Stimulated activated effector memory CD8-positive, alpha-beta T cell treated with anti-CD3 and anti-CD28 coated beads, Interleukin-12 subunit alpha, Interleukin-12 subunit beta, amount 100 ng/mL, for 72 hours (primary cell): ENCODE results near the gene CPNE8.
A peak's percentile ranks its signal among the peaks of the same experiment; 100 is the strongest.

Experiments used
- ATAC-seq: fragments of 150-1000 bp; cut with Tn5 transposase; 2 replicates; pipeline ENCODE4 v1.10.0; 2021
- DNase-seq, 2 donors: peaks; one replicate each; pipeline ENCODE4 v3.0.0; 2021 to 2022; ENCODE audit warnings: low spot score in 2 of 2
- H3K27ac Mint-ChIP-seq: one replicate; pipeline ENCODE4 v1.8.0; 2022; ENCODE audit warnings: mild to moderate bottlenecking, mixed read lengths
- H3K36me3 Mint-ChIP-seq: one replicate; pipeline ENCODE4 v1.8.0; 2022; ENCODE audit warnings: mild to moderate bottlenecking, mixed read lengths
- H3K4me1 Mint-ChIP-seq: one replicate; pipeline ENCODE4 v1.8.0; 2022; ENCODE audit warnings: mixed read lengths
- H3K4me3 Mint-ChIP-seq: one replicate; pipeline ENCODE4 v1.8.0; 2022; ENCODE audit warnings: mild to moderate bottlenecking, mixed read lengths
- H3K9me3 Mint-ChIP-seq: one replicate; pipeline ENCODE4 v1.8.0; 2022; ENCODE audit warnings: mixed read lengths

The CPNE8 gene

DNA sequence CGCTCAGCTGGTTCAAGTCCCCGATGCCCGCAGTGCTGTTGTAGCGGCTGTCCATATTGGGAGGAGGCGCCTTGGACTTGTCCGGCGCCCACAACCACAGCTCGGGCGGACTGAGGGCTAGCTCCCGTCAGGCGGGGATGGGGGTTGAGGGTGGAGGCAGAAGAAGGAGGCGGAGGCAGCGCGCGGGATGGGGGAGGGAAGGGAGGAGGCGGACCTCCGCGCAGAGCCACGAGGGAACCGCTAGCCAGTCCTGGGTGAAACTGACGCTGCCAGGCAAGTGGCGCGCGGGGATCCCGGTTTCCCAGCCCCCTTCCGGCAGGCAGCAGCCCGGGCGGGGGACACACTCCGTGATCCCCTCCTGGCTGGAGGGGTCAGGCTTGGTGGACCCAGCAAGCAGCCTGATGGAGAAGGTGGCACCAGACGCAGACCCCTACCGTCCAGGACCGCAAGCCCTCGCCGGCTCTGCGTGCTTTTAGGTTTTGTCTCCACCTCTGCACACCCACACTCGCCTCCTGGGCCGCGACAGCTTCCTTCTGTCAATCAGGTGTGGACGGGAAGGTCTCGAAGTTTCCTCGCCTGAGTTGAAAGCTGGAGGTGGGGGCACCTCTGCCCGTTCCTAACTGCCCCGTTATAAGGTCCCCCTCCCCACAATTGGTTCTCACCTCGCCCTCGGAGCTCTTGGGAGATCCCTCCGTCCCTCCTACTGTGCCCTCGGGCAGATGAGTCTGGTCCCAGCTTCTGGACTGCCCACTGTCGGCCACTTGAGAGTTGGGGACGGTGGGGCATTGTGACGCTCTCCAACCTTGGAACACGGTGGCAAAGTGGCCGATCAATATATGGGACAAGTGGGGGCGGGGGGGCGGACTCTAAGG, at the start of gene CPNE8:
TSS of gene CPNE8 (minus strand) at position 112 of the 872 bp plus-strand sequence. CDS start at position 55, 57 bp downstream.
- DNase-seq: peak; percentile 7 to 75
- Mint-ChIP-seq H3K9me3 (peaks cover 6% of the 10 kb centered on the region), H3K27ac (peak within 1 kb of the TSS; percentile 85), H3K4me3 (peak within 1 kb of the TSS; percentile 79), H3K36me3 (peaks cover 11% of the 10 kb centered on the region), H3K4me1 (peaks cover 6% of the 10 kb centered on the region)
- ATAC-seq: peak; percentile 69

DNA sequence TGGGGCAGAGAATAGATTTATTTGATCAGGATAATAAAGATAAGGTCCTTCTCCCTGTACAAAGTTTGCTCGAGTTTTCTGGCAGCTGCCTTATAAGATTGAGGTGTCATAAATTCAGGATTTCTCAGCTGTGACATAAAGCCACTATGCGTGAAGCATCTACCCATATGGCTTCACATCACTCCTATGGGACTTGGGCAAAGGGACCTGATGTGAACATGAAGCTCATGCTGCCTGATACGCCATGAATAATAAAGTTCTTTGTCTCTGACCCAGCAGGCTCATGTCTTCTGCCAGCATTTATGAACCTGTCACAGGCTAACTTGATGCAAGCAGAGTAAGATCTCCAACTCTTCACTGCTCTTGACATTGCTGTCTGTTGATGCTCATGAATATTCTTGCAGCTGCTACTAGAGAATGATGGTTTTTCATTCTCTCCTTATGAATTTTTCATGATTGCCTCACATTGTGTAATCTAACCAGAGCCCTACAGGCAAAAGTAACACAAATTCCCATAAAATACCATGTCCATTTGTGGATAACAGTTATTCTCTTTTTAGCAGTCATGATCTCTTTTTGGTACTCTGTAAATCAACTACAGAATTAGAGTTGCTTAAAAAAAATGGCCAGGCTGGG, 49.0 kb upstream of the CPNE8 start:
- DNase-seq: no peak
- Mint-ChIP-seq H3K4me3 (no peak overlapping the region), H3K9me3 (peaks cover 4% of the 10 kb centered on the region)

DNA sequence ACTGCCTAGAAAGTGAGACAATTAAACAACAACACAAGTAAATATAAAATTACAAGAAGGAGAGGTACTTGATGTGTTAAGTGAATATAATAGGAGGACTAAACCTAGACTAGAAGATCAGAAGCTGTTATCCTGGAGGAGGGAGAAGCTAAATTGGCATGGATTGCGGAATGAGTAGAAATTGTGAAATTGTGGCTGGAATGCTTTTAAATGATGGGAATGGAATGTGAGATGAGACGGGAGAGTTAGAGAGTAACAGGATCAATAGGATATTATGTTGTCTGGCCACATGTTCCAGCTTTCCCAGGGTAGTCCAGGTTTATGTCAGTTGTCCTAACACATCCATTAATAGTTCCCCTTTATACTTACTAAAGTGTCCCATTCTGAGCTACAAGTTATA, 44.0 kb upstream of the CPNE8 start:
- Mint-ChIP-seq H3K4me1 (no peaks in the 10 kb centered on the region), H3K9me3 (peaks cover 18% of the 10 kb centered on the region), H3K4me3 (no peak overlapping the region), H3K27ac (no peak overlapping the region), H3K36me3 (no peaks in the 10 kb centered on the region)
- DNase-seq: no peak
- no peak for ATAC-seq

More for the DNA sequence above, 49.0 kb upstream of the CPNE8 start:
- no peak for ATAC-seq
- Mint-ChIP-seq H3K36me3 (no peaks in the 10 kb centered on the region), H3K4me1 (no peaks in the 10 kb centered on the region), H3K27ac (no peak overlapping the region)

DNA sequence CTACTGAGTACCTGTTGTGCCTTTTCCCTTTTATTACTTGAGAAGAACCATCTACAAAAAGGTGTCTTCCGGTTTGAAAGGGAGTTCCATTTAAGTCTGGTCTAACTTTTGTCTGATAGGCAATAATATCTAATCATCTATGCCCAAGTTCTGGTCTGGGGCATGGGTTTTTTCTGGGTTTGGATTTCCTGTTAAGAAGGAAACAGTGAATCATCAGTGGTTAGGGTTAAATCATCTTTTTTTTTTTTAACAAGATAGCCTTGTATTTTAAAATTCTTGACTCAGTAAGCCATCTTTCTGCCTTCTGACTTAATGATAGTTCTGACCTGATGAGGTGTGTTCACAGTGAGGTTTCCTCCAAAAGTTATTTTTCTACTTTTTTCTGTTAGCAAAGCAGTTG, 29.3 kb upstream of the CPNE8 start:
- no peak overlapping the region for H3K4me3 Mint-ChIP-seq
- no peaks in the 10 kb centered on the region for H3K36me3 Mint-ChIP-seq
- no peaks in the 10 kb centered on the region for H3K4me1 Mint-ChIP-seq
- no peak for ATAC-seq
- H3K9me3 Mint-ChIP-seq: peaks cover 10% of the 10 kb centered on the region
- no peak overlapping the region for H3K27ac Mint-ChIP-seq
- DNase-seq: no peak

DNA sequence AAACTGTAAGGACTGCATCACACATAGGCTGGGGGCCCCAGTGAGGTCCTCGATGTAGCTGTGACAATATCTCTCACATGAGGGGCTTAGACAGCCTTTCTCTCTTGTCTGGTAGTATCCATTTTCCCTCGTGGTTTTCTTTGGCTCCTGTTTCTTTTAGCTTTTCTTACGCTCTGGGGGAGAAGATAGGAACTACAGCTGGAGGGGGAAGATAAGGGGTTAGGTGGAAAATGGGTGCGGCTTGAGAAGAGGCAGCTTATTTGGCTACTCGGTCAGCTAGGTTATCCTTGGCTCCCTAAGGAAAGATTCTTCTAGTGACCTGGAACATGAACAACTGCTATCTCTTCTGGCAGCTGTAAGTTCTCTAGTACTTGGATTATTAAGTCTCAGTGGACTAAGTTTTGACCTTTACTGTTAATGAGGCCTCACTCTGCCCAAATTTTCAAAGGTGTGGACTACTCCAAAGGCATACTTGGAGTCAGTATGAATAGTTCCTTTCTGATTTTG, 28.7 kb upstream of the CPNE8 start:
- H3K4me3 Mint-ChIP-seq: no peak overlapping the region
- H3K36me3 Mint-ChIP-seq: no peaks in the 10 kb centered on the region
- H3K9me3 Mint-ChIP-seq: peaks cover 10% of the 10 kb centered on the region
- no peak overlapping the region for H3K27ac Mint-ChIP-seq
- no peaks in the 10 kb centered on the region for H3K4me1 Mint-ChIP-seq
- ATAC-seq (no peak), DNase-seq (no peak)

DNA sequence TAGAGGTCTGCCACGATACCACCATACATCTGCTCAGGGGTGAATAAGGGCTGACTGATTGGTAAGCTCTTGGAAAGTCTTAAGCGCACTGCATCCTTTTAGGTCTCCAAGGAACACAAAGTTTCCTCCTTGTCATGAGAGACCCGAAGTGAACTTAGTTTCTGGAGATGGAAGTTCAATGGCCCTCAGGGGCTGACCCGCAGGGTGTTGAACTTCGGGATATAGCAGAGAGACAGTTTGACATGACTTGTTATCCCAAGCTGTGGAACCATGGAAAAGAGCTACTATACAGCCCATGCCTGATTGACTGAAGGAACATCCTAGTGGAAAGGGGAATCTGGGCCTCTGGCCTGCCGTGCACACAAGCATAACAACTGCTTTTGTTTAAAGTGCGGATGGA, 26.9 kb upstream of the CPNE8 start:
- no peaks in the 10 kb centered on the region for H3K36me3 Mint-ChIP-seq
- no peak for ATAC-seq
- peaks cover 6% of the 10 kb centered on the region for H3K9me3 Mint-ChIP-seq

DNA sequence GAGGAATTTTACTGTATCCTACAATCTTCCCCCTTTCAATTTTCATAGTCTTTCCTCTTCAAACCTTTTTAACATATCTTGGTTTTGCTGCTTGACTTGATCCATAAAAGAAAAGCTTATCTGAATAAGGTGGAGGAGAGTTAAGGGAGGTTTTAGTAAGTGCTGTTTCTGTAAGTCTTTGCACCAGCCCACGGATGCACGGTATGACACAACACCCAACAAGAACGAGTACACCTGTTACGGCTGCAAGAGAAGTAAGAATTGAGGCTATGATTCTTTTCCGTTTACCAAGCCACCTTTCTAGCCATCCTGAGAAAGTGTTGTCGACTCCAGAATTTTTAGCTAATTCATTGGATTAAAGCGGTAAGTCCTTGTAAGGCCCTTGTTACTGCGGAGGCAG, 26.1 kb upstream of the CPNE8 start:
- DNase-seq (no peak), ATAC-seq (no peak)
- H3K4me1 Mint-ChIP-seq: no peaks in the 10 kb centered on the region
- H3K9me3 Mint-ChIP-seq: peaks cover 4% of the 10 kb centered on the region
- H3K27ac Mint-ChIP-seq: no peak overlapping the region
- no peak overlapping the region for H3K4me3 Mint-ChIP-seq
- no peaks in the 10 kb centered on the region for H3K36me3 Mint-ChIP-seq

More for the DNA sequence above, 26.9 kb upstream of the CPNE8 start:
- H3K27ac Mint-ChIP-seq: no peak overlapping the region
- no peaks in the 10 kb centered on the region for H3K4me1 Mint-ChIP-seq
- DNase-seq: no peak
- no peak overlapping the region for H3K4me3 Mint-ChIP-seq

DNA sequence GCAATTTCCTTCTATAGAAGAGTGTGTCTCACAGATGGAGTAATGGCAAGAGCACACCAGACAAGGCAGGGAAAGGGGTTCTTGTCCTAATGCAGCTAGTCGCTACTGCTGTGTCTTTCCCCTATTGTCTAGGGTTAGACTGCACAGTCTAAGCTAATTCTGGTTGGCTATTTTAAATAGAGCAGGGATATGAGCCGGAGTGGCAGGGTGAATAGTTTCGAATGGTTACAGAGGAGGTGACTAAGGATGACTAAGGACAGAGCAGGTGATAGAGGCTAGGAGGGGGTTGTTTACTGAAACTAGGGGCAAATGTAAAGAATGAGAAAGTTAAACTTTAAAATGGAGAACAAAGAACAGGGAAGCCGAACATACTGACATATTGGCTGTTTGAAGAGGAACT, 25.6 kb upstream of the CPNE8 start:
- H3K4me1 Mint-ChIP-seq: no peaks in the 10 kb centered on the region
- ATAC-seq (peak; percentile 47), DNase-seq (no peak)
- H3K4me3 Mint-ChIP-seq: no peak overlapping the region
- H3K9me3 Mint-ChIP-seq: no peaks in the 10 kb centered on the region
- H3K27ac Mint-ChIP-seq: no peak overlapping the region
- H3K36me3 Mint-ChIP-seq: no peaks in the 10 kb centered on the region

DNA sequence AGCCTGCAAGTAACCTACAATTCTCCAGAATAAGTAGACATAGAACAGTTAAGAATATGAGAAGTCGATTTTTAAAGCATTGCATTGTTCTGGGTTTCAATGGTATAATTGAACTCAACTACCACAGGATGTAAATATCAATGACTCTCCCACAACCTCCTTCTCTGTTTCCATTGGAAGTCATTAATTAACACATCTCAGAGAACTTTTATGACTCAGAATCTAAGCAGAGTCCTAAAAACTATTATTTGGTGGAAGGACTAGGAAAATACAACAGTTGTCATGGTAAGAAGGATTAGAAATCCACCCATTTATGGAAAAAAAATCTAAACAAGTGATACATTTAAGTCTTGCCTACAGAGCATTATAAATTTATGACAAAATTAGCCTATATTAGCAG, 21.1 kb upstream of the CPNE8 start:
- no peak for DNase-seq
- ATAC-seq: no peak
- H3K4me1 Mint-ChIP-seq: no peaks in the 10 kb centered on the region
- no peak overlapping the region for H3K4me3 Mint-ChIP-seq
- H3K9me3 Mint-ChIP-seq: no peaks in the 10 kb centered on the region
- no peaks in the 10 kb centered on the region for H3K36me3 Mint-ChIP-seq
- H3K27ac Mint-ChIP-seq: no peak overlapping the region

DNA sequence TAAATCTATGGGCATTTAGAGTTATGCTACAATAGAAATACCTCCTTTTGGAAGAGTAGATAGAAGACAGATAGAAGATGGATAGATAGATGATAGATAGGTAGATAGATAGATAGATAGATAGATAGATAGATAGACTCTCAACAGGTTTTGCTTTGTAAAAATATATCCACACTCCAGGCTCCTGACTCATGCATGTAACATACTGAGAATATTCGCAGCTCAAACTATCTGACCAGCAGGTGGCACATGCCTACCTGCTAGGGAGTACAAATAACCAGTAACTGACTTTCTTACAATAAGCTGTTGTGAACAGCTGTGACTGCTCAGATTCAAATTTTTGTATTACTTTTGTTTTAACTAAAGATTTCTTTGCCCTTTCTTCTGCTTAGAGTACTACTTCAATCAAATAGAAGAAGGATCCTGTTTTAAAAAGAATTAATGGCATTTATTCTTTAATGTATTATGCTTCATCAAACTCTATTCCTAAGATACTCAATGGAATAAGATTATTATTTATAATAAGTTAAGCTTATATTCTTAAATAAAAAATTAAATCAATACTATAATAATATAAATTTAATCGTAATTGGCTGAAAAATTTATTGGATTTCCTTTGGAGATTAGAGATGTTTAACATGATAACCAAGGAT, 15.8 kb upstream of the CPNE8 start:
- Mint-ChIP-seq H3K4me1 (no peaks in the 10 kb centered on the region), H3K36me3 (no peaks in the 10 kb centered on the region), H3K4me3 (no peak overlapping the region), H3K9me3 (peaks cover 2% of the 10 kb centered on the region), H3K27ac (no peak overlapping the region)
- DNase-seq (no peak), ATAC-seq (peak; percentile 66)

DNA sequence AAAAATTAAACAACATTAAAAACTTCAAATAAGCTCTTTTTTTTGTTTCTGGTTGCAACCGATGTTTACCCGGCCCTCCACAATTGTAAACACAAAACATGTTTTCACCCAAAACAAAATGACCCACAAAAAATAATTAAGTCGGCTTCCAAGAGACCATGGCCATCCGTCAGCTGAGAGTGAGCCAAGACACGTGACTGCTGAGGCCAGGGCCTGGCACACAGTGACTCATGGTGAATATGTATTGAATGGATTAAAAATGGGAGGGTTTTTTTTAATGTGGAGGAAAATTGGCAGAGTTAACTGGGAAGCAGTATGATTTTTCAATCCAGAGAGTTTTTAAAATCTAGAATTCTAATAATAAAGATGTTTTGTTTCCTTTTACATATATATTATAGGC, 13.8 kb upstream of the CPNE8 start:
- H3K9me3 Mint-ChIP-seq: peaks cover 4% of the 10 kb centered on the region
- DNase-seq (no peak), ATAC-seq (no peak)

DNA sequence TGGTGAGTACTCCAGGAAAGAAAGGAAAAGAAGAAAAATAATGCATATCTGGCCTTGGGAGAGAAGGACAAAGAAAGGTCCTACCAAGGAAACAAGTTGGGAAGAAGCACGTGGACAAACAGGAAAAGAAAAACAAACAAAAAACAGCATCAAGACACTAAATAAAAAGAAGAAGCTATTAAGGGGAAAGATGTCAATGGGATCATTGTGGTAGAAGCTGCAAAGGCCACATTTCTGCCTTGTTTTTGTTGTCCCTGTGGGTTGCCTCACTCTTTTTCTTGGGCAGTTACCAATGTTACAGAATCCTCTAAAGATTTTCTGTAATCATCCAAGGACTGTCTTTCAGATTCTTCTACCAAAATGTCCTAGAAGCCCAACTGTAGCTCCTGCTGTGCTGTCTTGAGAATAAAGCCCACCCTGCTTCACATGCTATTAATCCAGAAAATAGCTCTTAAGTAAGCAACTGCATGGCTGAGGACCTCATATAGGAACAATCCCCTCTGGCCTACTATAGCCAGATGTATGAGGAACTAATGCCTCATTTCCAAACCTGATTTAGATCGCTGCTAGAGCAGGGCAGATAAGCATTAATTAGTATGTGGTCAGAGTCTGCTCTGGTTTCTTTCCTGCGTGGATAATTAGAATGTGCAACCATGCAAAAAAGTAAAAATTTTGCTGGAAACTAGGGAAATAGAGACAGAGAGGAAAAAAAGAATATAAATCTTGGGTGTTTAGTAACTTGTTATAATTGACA, 10.2 kb upstream of the CPNE8 start:
- DNase-seq (no peak), ATAC-seq (no peak)
- no peaks in the 10 kb centered on the region for H3K36me3 Mint-ChIP-seq
- H3K4me1 Mint-ChIP-seq: no peaks in the 10 kb centered on the region
- peaks cover 10% of the 10 kb centered on the region for H3K9me3 Mint-ChIP-seq
- no peak overlapping the region for H3K4me3 Mint-ChIP-seq
- H3K27ac Mint-ChIP-seq: no peak overlapping the region

More for the DNA sequence above, 13.8 kb upstream of the CPNE8 start:
- Mint-ChIP-seq H3K4me1 (no peaks in the 10 kb centered on the region), H3K27ac (no peak overlapping the region), H3K36me3 (no peaks in the 10 kb centered on the region), H3K4me3 (no peak overlapping the region)

DNA sequence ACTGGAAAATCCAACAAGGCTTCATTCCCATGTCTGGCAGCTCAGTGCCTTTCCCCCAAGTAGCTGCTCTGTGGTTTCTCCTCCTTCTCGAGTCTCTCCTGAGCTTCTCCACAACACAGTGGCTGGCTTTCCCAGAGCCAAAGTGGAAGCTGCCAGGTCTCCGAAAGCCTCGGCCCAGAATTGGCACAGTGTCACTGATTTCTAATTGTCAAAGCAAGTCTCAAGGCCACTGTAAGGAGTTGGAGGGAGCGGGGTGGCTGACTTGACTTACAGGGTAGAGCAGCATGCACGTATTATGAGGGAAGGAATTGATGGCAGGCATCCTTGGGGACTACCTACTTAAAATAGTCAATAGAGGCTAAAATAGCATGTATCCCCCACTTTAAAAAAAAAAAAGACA, 6.7 kb upstream of the CPNE8 start:
- Mint-ChIP-seq H3K4me3 (no peak overlapping the region), H3K4me1 (peaks cover 1% of the 10 kb centered on the region), H3K9me3 (peaks cover 8% of the 10 kb centered on the region), H3K27ac (no peak overlapping the region), H3K36me3 (no peaks in the 10 kb centered on the region)
- DNase-seq (no peak), ATAC-seq (no peak)

DNA sequence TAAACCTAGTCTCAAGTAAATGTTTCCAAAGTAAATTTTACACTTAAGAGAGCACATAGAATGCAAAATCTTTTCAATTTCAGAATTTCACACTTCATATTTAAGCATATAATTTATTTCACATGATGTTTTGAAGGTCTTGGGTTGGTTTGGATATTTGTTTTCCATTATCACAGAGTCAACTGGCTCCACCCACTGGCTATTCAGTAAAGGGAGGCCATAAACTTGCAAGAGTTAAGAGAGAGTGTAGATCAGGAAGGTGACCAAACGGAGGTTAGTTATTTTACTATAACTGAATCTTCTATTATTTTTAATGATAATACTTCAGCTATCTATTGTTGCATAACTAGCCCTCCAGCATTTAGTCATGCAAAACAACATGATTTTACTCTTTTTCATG, 6.2 kb upstream of the CPNE8 start:
- no peak overlapping the region for H3K4me3 Mint-ChIP-seq
- ATAC-seq (no peak), DNase-seq (no peak)
- H3K9me3 Mint-ChIP-seq: peaks cover 8% of the 10 kb centered on the region
- peaks cover 6% of the 10 kb centered on the region for H3K4me1 Mint-ChIP-seq
- H3K36me3 Mint-ChIP-seq: peaks cover under 1% of the 10 kb centered on the region
- H3K27ac Mint-ChIP-seq: no peak overlapping the region
